Endothelial cell of umbilical vein (primary cell): ENCODE results near the gene ACBD6.
"Not testable (repeated sequence)": the region's sequence is repeated elsewhere in the genome, so short reads cannot be mapped to it uniquely, and the experiment has no call there.

Experiments
- EZH2 ChIP-seq: IDR thresholded peaks from 2 replicates; pipeline ENCODE4 v1.6.1; 2012; ENCODE audit warnings: borderline replicate concordance, low read depth, mild to moderate bottlenecking, moderate library complexity, low read length, inconsistent platforms; ENCODE audit not compliant: severe bottlenecking
- MYC ChIP-seq: IDR thresholded peaks from one replicate; pipeline ENCODE4 v1.6.1; 2011; ENCODE audit warnings: mild to moderate bottlenecking, low read depth, low read length
- POLR2A ChIP-seq: IDR thresholded peaks from 2 replicates; pipeline ENCODE4 v1.6.1; 2012; ENCODE audit warnings: low read depth, mild to moderate bottlenecking, control low read depth, low read length
- POLR2AphosphoS5 ChIP-seq: IDR thresholded peaks from 2 replicates; pipeline ENCODE4 v1.6.1; 2012; ENCODE audit warnings: low read depth, mild to moderate bottlenecking, control low read depth, low read length, moderate library complexity; ENCODE audit not compliant: insufficient read depth
- TF ChIP-seq, protein P1 (sequence below), 2 donors: IDR thresholded peaks; 1 replicate in 1 of 2; 2 replicates in 1 of 2; pipeline ENCODE4 v1.5.1; 2011; ENCODE audit warnings: low read length in 2 of 2, mild to moderate bottlenecking in 2 of 2, moderate library complexity in 2 of 2, control low read depth in 1 of 2, inconsistent platforms in 1 of 2, low read depth in 1 of 2; ENCODE audit not compliant: insufficient read depth in 1 of 2; ENCODE audit errors: extremely low read depth in 1 of 2
- TF ChIP-seq, protein P2 (sequence below): IDR thresholded peaks from 2 replicates; pipeline ENCODE4 v1.6.1; 2011; ENCODE audit not compliant: insufficient read depth, insufficient read length

DNA sequence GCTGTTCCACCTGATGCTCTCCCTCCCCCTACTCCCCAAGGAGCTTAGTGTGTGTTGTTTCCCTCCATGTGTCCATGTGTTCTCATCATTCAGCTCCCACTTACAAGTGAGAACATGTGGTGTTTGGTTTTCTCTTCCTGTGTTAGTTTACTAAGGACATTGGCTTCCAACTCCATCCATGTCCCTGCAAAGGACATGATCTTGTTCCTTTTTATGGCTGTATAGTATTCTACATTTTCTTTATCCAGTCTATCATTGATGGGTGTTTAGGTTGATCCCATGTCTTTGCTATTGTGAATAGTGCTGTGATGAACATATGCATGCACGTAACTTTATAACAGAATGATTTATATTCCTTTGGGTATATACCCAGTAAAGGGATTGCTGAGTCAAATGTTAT, 81.2 kb downstream of the ACBD6 start:
- TF ChIP-seq, protein P1, sequence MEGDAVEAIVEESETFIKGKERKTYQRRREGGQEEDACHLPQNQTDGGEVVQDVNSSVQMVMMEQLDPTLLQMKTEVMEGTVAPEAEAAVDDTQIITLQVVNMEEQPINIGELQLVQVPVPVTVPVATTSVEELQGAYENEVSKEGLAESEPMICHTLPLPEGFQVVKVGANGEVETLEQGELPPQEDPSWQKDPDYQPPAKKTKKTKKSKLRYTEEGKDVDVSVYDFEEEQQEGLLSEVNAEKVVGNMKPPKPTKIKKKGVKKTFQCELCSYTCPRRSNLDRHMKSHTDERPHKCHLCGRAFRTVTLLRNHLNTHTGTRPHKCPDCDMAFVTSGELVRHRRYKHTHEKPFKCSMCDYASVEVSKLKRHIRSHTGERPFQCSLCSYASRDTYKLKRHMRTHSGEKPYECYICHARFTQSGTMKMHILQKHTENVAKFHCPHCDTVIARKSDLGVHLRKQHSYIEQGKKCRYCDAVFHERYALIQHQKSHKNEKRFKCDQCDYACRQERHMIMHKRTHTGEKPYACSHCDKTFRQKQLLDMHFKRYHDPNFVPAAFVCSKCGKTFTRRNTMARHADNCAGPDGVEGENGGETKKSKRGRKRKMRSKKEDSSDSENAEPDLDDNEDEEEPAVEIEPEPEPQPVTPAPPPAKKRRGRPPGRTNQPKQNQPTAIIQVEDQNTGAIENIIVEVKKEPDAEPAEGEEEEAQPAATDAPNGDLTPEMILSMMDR (IDR thresholded peaks at IDR 0.05; ENCODE audit: extremely low read depth in 1 of 2, insufficient read depth in 1 of 2, low read depth in 1 of 2, low read length in 2 of 2), result not testable (repeated sequence)
- TF ChIP-seq MYC, POLR2A, EZH2, POLR2AphosphoS5: not testable (repeated sequence)
- TF ChIP-seq, protein P2, sequence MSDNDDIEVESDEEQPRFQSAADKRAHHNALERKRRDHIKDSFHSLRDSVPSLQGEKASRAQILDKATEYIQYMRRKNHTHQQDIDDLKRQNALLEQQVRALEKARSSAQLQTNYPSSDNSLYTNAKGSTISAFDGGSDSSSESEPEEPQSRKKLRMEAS, result not testable (repeated sequence)
